Keratinocyte (primary cell): ENCODE data around the gene ZDHHC24. TPM values are rescaled to one million over a fixed set of nuclear protein-coding genes. Genes with fewer than 3 reads are reported as not detected.

Experiments used
- DNase-seq: peaks from one replicate; pipeline ENCODE4 v3.0.0-alpha.2; 2011; ENCODE audit warnings: low read depth, missing footprints, low spot score
- FAIRE-seq: peaks from 2 replicates; lab custom pipeline; 2011; peaks lifted over from hg19 to GRCh38; lab: Jason Lieb, UNC
- H2AFZ ChIP-seq: 2 replicates; pipeline ENCODE4 v1.6.0; 2012; ENCODE audit warnings: low read length, control low read depth, inconsistent platforms; ENCODE audit not compliant: control insufficient read depth
- H3K27ac ChIP-seq: 2 replicates; pipeline ENCODE4 v1.5.1; 2011; ENCODE audit warnings: low read length; ENCODE audit not compliant: control insufficient read depth, insufficient read depth
- H3K27me3 ChIP-seq: 3 replicates; pipeline ENCODE4 v1.6.0; 2011; ENCODE audit warnings: low read length; ENCODE audit not compliant: control insufficient read depth, insufficient read depth; ENCODE audit errors: extremely low read depth
- H3K36me3 ChIP-seq, 2 experiments: 2 replicates in 1 of 2; 3 replicates in 1 of 2; pipeline ENCODE4 v1.5.1; 2011; ENCODE audit warnings: low read length in 2 of 2, mild to moderate bottlenecking in 1 of 2; ENCODE audit not compliant: control insufficient read depth in 2 of 2, insufficient read depth in 2 of 2; ENCODE audit errors: extremely low read depth in 1 of 2
- H3K4me1 ChIP-seq: 3 replicates; pipeline ENCODE4 v1.5.1; 2011; ENCODE audit warnings: low read length; ENCODE audit not compliant: control insufficient read depth, insufficient read depth; ENCODE audit errors: extremely low read depth
- H3K4me2 ChIP-seq: 3 replicates; pipeline ENCODE4 v1.6.0; 2011; ENCODE audit warnings: low read depth, low read length; ENCODE audit not compliant: control insufficient read depth, insufficient read depth; ENCODE audit errors: extremely low read depth
- H3K4me3 ChIP-seq, 3 experiments: fragments of 200-600 bp in 1 of 3; sonication (generic) in 1 of 3; 2 replicates in 2 of 3; 3 replicates in 1 of 3; pipeline ENCODE4 v1.5.1; 2011 to 2016; ENCODE audit warnings: low read length in 3 of 3, mild to moderate bottlenecking in 3 of 3, control low read depth in 2 of 3, inconsistent platforms in 1 of 3, low read depth in 1 of 3, mixed read lengths in 1 of 3, mixed run types in 1 of 3, moderate library complexity in 1 of 3; ENCODE audit not compliant: control insufficient read depth in 2 of 3, insufficient read depth in 2 of 3; ENCODE audit errors: extremely low read depth in 1 of 3
- H3K79me2 ChIP-seq: 2 replicates; pipeline ENCODE4 v1.6.0; 2012; ENCODE audit warnings: low read length; ENCODE audit not compliant: control insufficient read depth, insufficient read depth
- H3K9ac ChIP-seq: 3 replicates; pipeline ENCODE4 v1.6.0; 2011; ENCODE audit warnings: low read length; ENCODE audit not compliant: control insufficient read depth, insufficient read depth; ENCODE audit errors: extremely low read depth
- H3K9me1 ChIP-seq: 3 replicates; pipeline ENCODE4 v1.6.0; 2011; ENCODE audit warnings: low read length; ENCODE audit not compliant: control insufficient read depth, insufficient read depth; ENCODE audit errors: extremely low read depth
- H3K9me3 ChIP-seq: 2 replicates; pipeline ENCODE4 v1.5.1; 2012; ENCODE audit warnings: low read depth, low read length; ENCODE audit not compliant: control insufficient read depth
- H4K20me1 ChIP-seq: 3 replicates; pipeline ENCODE4 v1.6.0; 2011; ENCODE audit warnings: low read length; ENCODE audit not compliant: control insufficient read depth, insufficient read depth; ENCODE audit errors: extremely low read depth
- CTCF ChIP-seq, 3 experiments: IDR thresholded peaks in 1 of 3; conservative IDR thresholded peaks in 1 of 3; optimal IDR thresholded peaks in 1 of 3; 2 replicates in 2 of 3; 3 replicates in 1 of 3; pipeline versions ENCODE3 to v1.5.1; 2011; ENCODE audit warnings: low read length in 3 of 3, mild to moderate bottlenecking in 3 of 3, moderate library complexity in 2 of 3, control low read depth in 1 of 3, inconsistent platforms in 1 of 3; ENCODE audit not compliant: insufficient read depth in 2 of 3; ENCODE audit errors: extremely low read depth in 1 of 3
- EZH2 ChIP-seq: IDR thresholded peaks from one replicate; pipeline ENCODE4 v1.6.1; 2012; ENCODE audit warnings: inconsistent platforms, mild to moderate bottlenecking, low read length, moderate library complexity
- dilution Hi-C: fragments of 300-500 bp; cut with MboI; formaldehyde crosslinking; loops from one replicate; pipeline ENCODE4 v1.7.0; 2020; ENCODE audit warnings: low sequenced_read_pairs; ENCODE audit not compliant: extremely low pct_ligation_motif_present
- polyA plus RNA-seq, 5 experiments: library from polyadenylated mRNA; depleted of rRNA in 3 of 5; stranded (reverse) in 3 of 5; stranded (forward) in 1 of 5; unstranded in 1 of 5; fragments of >200 nt; gene quantifications; 1 replicate in 1 of 5; 2 replicates in 3 of 5; 3 replicates in 1 of 5; pipeline versions ENCODE4 v1.2.1 to v1.2.3, GENCODE V29; 2011 to 2012; ENCODE audit warnings: missing spikeins in 2 of 5, low read depth in 1 of 5, low replicate concordance in 1 of 5

Gene ZDHHC24
- polyA plus RNA-seq, 1 donor (not counting 4 experiments of a cell fraction or from before 2014, with no cell fraction given), result 4.8 TPM

- Histone ChIP-seq H3K36me3 (peaks cover 7 to 8% of the 10 kb centered on the region in 2 experiments), H3K27ac (peak overlapping the region; percentile 67), H2AFZ (peak overlapping the region; percentile 96)
Measured at GRCh38 chr11:66510990-66511339, 34.9 kb downstream of the ZDHHC24 start.

GRCh38 chr11:66510271-66510989 lies 35.4 kb downstream of the ZDHHC24 start, which contains the start of gene BBS1:
TSS of gene BBS1 (plus strand) at chr11:66510635. CDS start at chr11:66510660, 25 bp downstream.
- dilution Hi-C loops, result no loop called here
- DNase-seq, result no peak
- H3K4me3 ChIP-seq, result peak within 1 kb of the TSS; percentile 60 to 99 (median 98)
- H3K27me3 ChIP-seq, result no peaks in the 10 kb centered on the region
- H3K9me3 ChIP-seq, result no peaks in the 10 kb centered on the region
- peak within 1 kb of the TSS; percentile 96 for H2AFZ ChIP-seq
- H3K36me3 ChIP-seq, result peaks cover 7% of the 10 kb centered on the region in 2 experiments
- peak; percentile 26 for FAIRE-seq
- peak within 1 kb of the TSS; percentile 92 for H3K9ac ChIP-seq
- H3K27ac ChIP-seq, result peak within 1 kb of the TSS; percentile 67
- no peak for TF ChIP-seq CTCF (optimal IDR thresholded peaks at IDR 0.05 in 1 of 3, IDR thresholded peaks at IDR 0.05 in 1 of 3, conservative IDR thresholded peaks at IDR 0.05 in 1 of 3; ENCODE audit: extremely low read depth in 1 of 3, insufficient read depth in 2 of 3, low read length in 3 of 3)
- TF ChIP-seq EZH2, result no peak
- H3K9me1 ChIP-seq, result no peaks in the 10 kb centered on the region
- H4K20me1 ChIP-seq, result no peaks in the 10 kb centered on the region
- peaks cover 7% of the 10 kb centered on the region for H3K4me1 ChIP-seq
- H3K4me2 ChIP-seq, result peak within 1 kb of the TSS; percentile 100
- peaks cover 13% of the 10 kb centered on the region for H3K79me2 ChIP-seq

More at GRCh38 chr11:66510990-66511339, 34.9 kb downstream of the ZDHHC24 start:
- dilution Hi-C loops, result no loop called here
- Histone ChIP-seq H3K27me3 (no peaks in the 10 kb centered on the region), H3K4me3 (peak overlapping the region; percentile 60 to 99 (median 98)), H3K4me2 (peak overlapping the region; percentile 100), H3K79me2 (peaks cover 13% of the 10 kb centered on the region), H3K9ac (peak overlapping the region; percentile 92), H4K20me1 (no peaks in the 10 kb centered on the region), H3K9me3 (no peaks in the 10 kb centered on the region), H3K9me1 (no peaks in the 10 kb centered on the region), H3K4me1 (peaks cover 7% of the 10 kb centered on the region)
- no peak for DNase-seq
- FAIRE-seq, result no peak
- TF ChIP-seq CTCF (optimal IDR thresholded peaks at IDR 0.05 in 1 of 3, IDR thresholded peaks at IDR 0.05 in 1 of 3, conservative IDR thresholded peaks at IDR 0.05 in 1 of 3; ENCODE audit: extremely low read depth in 1 of 3, insufficient read depth in 2 of 3, low read length in 3 of 3) (no peak), EZH2 (no peak)
